ENCODE results near the gene VPS37B.
"Not testable (repeated sequence)": the region's sequence is repeated elsewhere in the genome, so short reads cannot be mapped to it uniquely, and the experiment has no call there.

The VPS37B gene, protein sequence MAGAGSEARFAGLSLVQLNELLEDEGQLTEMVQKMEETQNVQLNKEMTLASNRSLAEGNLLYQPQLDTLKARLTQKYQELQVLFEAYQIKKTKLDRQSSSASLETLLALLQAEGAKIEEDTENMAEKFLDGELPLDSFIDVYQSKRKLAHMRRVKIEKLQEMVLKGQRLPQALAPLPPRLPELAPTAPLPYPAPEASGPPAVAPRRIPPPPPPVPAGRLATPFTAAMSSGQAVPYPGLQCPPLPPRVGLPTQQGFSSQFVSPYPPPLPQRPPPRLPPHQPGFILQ
- long read RNA-seq, donor 1, transcript VPS37B-201 (4 exons, 3,028 nt), result major isoform, 11 of 11 reads
- long read RNA-seq, donor 1, partial matches to known transcripts, result 0 of 11 reads
- long read RNA-seq, donor 1, other reads (novel, unspliced or antisense), result 0 of 11 reads
- long read RNA-seq, donor 2, transcript VPS37B-201 (4 exons, 3,028 nt), result major isoform, 7 of 12 reads
- long read RNA-seq, donor 2, partial matches to known transcripts, result 5 of 12 reads
- long read RNA-seq, donor 2, other reads (novel, unspliced or antisense), result 0 of 12 reads
- long read RNA-seq, donor 3, transcript VPS37B-201 (4 exons, 3,028 nt), result major isoform, 6 of 6 reads
- long read RNA-seq, donor 3, partial matches to known transcripts, result 0 of 6 reads
- long read RNA-seq, donor 3, other reads (novel, unspliced or antisense), result 0 of 6 reads
- long read RNA-seq, donor 4, transcript VPS37B-201 (4 exons, 3,028 nt), result major isoform, 13 of 19 reads
- long read RNA-seq, donor 4, partial matches to known transcripts, result 6 of 19 reads
- long read RNA-seq, donor 4, other reads (novel, unspliced or antisense), result 0 of 19 reads
- long read RNA-seq, donor 5, transcript VPS37B-201 (4 exons, 3,028 nt), result major isoform, 12 of 12 reads
- long read RNA-seq, donor 5, partial matches to known transcripts, result 0 of 12 reads
- long read RNA-seq, donor 5, other reads (novel, unspliced or antisense), result 0 of 12 reads
- long read RNA-seq, donor 6, transcript VPS37B-201 (4 exons, 3,028 nt), result major isoform, 9 of 15 reads
- long read RNA-seq, donor 6, partial matches to known transcripts, result 6 of 15 reads
- long read RNA-seq, donor 6, other reads (novel, unspliced or antisense), result 0 of 15 reads
- long read RNA-seq, donor 7, transcript VPS37B-201 (4 exons, 3,028 nt), result major isoform, 24 of 33 reads
- long read RNA-seq, donor 7, partial matches to known transcripts, result 9 of 33 reads
- long read RNA-seq, donor 7, other reads (novel, unspliced or antisense), result 0 of 33 reads
- long read RNA-seq, donor 8, transcript VPS37B-201 (4 exons, 3,028 nt), result major isoform, 16 of 17 reads
- long read RNA-seq, donor 8, partial matches to known transcripts, result 0 of 17 reads
- long read RNA-seq, donor 8, other reads (novel, unspliced or antisense), result 0 of 17 reads

- DNase-seq, result peak; percentile 97
These were observed at the start of gene VPS37B for GRCh38 chr12:122895704-122896636. Gene VPS37B (minus strand): TSS chr12:122896124. CDS start chr12:122896062, 62 bp downstream.

DNA sequence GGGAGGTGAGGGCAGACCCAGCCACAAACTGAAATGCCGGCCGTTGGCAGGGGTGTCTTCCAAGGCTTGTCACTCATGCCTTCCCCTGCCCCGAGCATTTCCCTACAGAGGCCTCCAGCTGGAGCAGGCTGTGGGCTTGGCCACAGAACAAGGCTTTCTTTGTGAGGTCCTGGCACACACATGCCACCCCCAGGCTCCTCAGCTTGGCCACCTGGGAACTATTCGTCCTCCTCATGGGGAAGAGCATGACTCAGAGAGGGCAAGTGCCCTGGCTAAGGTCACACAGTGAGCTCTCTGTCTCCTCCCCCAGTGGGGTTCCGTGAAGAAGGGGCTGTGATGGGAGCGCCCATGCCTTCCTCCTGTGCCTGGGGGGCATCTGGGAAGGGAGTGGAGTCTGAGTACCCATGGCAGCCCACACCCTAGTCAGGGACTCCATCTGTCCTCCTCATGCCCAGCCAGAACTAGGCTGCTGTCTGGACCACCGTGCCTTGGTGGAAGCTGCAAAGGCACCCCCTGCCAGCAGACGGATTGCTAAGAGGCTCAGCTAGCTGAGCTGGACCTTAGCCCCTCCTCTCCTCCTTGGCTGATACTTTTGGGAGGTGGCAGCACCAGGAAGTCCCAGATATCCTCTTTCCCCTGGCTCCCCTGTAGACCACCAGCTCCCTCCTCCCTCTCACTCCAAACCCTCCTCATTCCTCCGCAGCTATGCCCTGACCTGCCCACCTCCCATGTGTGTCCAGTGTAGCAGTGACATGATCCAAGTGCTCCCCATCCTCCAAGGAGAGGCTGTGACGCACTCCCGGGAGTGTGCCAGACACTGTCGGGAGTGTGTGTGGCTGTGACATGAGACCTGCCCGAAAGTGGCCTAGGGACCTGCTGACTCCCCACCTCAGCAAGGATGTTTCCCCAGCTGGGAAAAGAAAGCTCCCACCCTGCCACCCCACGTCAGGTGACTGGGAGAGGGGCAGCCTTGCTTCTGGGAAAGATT lies 49.0 kb upstream of the VPS37B start:
- no peak for DNase-seq

GRCh38 chr12:122943196-122943595 lies 47.3 kb upstream of the VPS37B start:
- no peak for DNase-seq

GRCh38 chr12:122942637-122943036 lies 46.7 kb upstream of the VPS37B start:
- DNase-seq, result no peak

- not testable (repeated sequence) for DNase-seq
These were observed 45.4 kb upstream of the VPS37B start for GRCh38 chr12:122941351-122941750.

- no peak for DNase-seq
These were observed 43.2 kb upstream of the VPS37B start for GRCh38 chr12:122939125-122939524.

DNA sequence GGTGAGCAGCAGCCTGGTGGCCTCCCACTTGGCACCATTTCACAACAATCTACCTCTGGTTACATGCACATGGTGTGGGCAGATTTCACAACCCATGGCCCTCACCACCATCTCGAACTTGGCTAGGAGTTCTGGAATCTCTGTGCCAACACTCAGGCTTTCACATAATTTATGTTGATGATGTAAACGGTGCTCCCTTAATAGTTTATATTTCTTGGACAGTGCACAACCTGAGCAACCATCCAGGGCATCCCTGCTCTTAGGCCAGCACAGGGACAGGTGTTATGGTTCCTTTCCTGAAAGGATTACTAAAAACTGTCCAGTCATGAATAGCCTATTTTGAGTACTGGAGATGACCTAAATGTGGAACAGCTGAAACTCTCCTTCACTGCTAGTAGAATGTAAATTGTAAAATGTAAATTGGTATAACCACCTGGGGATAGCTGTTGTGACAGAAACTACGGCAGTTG lies 41.7 kb upstream of the VPS37B start:
- DNase-seq, result no peak

- DNase-seq, result no peak
These were observed 39.4 kb upstream of the VPS37B start for GRCh38 chr12:122935318-122935717.

DNA sequence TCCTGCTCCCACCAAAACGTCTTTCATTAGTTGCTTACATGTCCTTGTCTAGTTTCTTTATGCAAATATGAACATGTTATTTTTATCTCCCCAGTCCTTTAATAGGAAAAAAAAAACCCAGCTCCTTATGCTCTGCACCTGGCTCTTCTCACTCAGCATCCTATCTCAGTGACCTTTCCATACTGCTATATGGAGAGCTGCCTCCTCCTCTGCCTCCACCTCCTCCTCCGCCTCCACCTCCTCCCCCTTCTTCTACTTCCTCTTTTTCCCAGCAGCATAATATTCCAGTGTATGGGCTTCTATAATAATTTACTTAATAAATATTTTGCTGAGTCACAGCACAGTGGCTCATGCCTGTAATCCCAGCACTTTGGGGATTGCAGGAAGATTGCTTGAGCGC lies 38.8 kb upstream of the VPS37B start:
- no peak for DNase-seq

DNA sequence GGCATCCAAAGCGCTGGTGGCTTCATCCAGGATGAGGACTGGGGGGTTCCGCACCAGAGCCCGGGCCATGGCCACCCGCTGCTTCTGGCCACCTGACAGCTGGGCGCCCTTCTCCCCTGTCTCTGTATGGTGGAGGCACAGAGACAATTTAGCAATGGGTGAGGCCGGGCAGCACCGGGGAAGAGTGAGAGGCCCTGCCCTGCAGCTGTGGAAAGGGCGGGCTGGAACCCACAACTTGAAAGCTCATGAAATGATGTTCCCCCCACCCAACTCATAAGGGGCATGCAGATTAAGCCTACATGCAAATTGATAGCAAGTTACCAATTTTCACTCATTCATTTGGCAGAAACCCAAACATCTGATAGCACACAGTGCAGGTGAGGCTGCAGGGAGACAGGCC lies 36.3 kb upstream of the VPS37B start:
- DNase-seq, result no peak

GRCh38 chr12:122929812-122930211 lies 33.9 kb upstream of the VPS37B start:
- DNase-seq, result no peak

GRCh38 chr12:122929148-122929538 lies 33.2 kb upstream of the VPS37B start:
- no peak for DNase-seq

DNA sequence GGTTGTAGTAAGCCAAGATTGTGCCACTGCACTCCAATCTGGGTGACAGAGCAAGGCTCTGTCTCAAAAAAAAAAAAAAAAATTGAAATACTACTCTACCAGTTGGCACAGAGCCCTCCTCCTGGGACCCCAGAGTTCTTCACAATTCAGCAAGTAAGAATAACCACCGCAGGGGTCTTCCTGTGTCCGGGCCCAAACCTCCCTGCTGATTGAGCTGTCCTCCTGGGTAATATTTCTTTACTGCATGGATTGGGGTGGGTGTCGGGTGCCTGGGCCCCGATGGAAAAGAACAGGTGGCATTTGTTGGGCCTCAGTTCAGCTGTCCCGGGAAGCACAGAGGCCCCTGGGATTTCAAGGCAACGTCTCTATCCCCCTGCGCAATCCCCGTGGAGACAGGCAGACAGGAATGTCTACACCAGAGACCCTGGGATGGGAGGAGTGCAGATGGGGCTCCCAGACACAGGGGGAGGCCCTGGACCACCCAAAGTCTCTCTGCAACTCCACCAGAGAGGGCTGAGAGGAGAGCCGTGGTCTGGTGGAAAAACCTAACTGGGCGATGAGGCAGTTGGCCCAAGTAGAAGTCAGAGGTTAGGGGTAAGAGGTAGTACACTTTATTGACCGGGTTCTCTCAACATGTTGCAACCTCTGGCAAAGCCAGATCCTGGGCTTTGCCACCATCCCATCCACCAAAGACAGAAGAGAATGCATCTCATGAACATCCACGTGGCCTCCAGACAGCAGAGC lies 32.7 kb upstream of the VPS37B start:
- no peak for DNase-seq

DNA sequence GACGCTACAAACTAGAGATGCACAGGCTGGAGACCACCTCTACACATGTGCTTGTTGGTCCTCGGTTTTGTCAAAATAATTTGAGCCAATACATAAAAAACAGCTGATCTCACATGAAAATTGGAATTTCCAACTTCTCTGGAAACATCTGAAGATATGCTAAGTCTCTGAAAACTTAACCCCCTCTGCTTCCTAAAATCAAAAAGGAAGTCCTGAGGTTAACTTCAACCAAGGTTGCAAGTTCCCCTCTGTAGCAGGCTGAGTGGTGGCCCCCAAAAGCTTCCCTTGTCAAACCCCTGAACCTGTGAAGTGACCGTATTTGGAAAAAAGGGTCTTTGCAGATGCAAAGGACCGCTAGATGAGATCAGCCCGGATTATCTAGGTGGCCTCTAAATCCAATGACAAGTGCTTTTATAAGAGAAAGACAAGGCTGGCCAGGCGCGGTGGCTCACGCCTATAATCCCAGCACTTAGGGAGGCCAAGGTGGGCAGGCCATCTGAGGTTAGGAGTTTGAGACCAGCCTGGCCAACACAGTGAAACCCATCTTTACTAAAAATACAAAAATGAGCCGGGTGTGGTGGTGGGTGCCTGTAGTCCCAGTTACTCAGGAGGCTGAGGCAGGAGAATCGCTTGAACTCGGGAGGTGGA lies 32.0 kb upstream of the VPS37B start:
- DNase-seq, result no peak

DNA sequence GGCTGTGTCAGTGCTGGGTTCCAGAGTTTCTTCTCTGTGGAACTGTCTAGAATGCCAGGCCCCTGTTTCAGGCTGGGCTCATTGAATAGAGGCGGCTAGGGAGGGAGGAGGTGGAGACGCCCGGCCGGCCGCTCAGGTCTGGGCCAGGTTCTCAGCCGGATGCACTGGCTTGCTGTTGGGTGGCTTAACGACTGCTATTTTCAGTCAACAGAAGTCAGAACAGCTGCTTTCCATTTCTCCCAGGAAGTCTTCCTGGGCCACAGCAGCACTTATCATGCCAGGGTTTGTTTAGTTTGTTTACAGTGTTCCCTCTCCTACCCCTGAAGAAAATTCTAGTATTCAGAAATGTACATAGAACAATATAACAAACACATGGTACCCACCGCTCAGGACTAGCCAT lies 26.0 kb upstream of the VPS37B start:
- no peak for DNase-seq

- no peak for DNase-seq
These were observed 24.8 kb upstream of the VPS37B start for GRCh38 chr12:122920687-122921086.

DNA sequence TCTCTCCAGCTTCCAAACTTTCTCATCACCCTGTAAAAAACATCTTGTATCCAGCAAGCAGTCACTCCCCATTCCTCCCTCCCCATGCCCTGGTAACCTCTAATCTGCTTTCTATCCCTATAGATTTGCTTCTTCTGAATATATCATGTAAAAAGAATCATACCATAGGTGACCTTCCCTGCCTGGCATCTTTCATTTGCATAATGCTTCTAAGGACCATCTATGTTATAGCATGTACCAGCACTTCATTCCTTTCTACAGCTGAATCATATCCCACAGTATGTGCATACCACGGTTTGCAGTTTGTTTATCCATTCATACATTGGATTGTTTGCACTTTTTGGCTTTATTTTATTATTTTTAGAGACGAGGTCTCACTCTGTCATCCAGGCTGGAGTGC lies 22.9 kb upstream of the VPS37B start:
- no peak for DNase-seq

- no peak for DNase-seq
These were observed 21.7 kb upstream of the VPS37B start for GRCh38 chr12:122917507-122918121.
